Gastroesophageal sphincter (tissue), 3 donors: ENCODE measurements around the gene MICALL1.

Experiments
- POLR2A ChIP-seq, 2 donors: fragments of 450-650 bp; IDR thresholded peaks; one replicate each; pipeline ENCODE4 v1.6.1; 2017; ENCODE audit warnings: antibody characterized with exemption in 2 of 2, mild to moderate bottlenecking in 2 of 2, moderate library complexity in 1 of 2
- POLR2AphosphoS5 ChIP-seq: sonication (generic); formaldehyde crosslinking; IDR thresholded peaks from one replicate; pipeline ENCODE4 v1.6.1; 2017; ENCODE audit warnings: antibody characterized with exemption
- TF ChIP-seq, protein P1 (sequence below), 4 experiments: fragments of 200-600 bp in 2 of 4; fragments of 450-650 bp in 2 of 4; sonication (generic) in 1 of 4; IDR thresholded peaks; one replicate each; pipeline ENCODE4 v1.5.1; 2017 to 2019; ENCODE audit warnings: antibody characterized with exemption in 4 of 4, mild to moderate bottlenecking in 2 of 4, moderate library complexity in 2 of 4

DNA sequence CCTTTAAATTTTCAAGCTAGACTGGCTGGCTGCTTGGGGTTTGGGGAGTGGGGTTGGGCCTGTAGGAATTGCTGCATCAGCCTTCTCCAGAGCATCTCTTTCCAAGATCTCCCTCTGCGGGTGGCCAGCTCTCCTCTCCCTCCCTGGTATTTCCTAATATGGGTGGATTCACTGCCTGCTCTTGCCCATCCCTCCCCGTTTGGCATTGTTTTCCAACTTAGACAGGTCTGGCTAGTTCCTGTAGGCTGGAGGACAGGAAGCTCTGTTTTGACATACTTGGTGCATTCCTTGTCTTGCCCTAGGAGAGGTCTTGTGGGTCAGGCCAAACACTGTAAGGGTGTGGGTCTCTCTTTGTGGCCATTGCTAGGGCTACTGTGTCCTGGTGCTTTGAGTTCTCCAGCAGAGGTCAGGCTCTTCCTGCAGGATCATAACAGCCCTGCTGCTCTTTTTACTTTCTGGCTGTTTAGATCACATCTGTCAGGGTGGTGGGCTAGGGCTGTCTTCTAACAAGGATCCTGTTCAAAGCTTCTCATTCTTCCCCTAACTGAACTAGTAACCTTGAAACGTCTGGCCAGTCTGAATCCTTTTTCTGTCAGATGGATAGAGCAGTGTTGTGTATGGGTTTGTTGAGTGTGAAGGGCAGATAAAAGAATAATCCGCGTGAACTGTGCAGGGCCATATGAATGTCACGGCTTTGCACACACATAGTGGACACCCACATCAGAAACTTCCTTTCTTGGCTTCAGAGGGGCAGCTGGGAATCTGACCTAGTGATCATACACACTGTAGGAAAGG lies 18.3 kb upstream of the MICALL1 start:
- TF ChIP-seq, protein P1, sequence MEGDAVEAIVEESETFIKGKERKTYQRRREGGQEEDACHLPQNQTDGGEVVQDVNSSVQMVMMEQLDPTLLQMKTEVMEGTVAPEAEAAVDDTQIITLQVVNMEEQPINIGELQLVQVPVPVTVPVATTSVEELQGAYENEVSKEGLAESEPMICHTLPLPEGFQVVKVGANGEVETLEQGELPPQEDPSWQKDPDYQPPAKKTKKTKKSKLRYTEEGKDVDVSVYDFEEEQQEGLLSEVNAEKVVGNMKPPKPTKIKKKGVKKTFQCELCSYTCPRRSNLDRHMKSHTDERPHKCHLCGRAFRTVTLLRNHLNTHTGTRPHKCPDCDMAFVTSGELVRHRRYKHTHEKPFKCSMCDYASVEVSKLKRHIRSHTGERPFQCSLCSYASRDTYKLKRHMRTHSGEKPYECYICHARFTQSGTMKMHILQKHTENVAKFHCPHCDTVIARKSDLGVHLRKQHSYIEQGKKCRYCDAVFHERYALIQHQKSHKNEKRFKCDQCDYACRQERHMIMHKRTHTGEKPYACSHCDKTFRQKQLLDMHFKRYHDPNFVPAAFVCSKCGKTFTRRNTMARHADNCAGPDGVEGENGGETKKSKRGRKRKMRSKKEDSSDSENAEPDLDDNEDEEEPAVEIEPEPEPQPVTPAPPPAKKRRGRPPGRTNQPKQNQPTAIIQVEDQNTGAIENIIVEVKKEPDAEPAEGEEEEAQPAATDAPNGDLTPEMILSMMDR (IDR thresholded peaks at IDR 0.05): peak in 3 of 4 experiments; percentile 54 to 84 (median 61)
- no peak for TF ChIP-seq POLR2A (IDR thresholded peaks at IDR 0.05)
- no peak for TF ChIP-seq POLR2AphosphoS5
